GM12878 (cell line): Measurements from ENCODE around the gene RSPH1. TPM values are rescaled to one million over a fixed set of nuclear protein-coding genes. Genes with fewer than 3 reads are reported as not detected.
A peak's percentile ranks its signal among the peaks of the same experiment; 100 is the strongest.

Experiments used
- BACH1 ChIP-seq: fragments of 450-650 bp; IDR thresholded peaks from 2 replicates; pipeline ENCODE4 v1.6.1; 2017; ENCODE audit warnings: mild to moderate bottlenecking, borderline replicate concordance
- CUX1 ChIP-seq: IDR thresholded peaks from 2 replicates; pipeline ENCODE4 v1.6.1; 2012; ENCODE audit warnings: improper control_type of control experiment, low read depth, low read length; ENCODE audit not compliant: insufficient replicate concordance
- IKZF1 ChIP-seq: fragments of 450-650 bp; conservative IDR thresholded peaks from 2 replicates; pipeline ENCODE4 v1.6.1; 2017; ENCODE audit warnings: antibody characterized with exemption, mild to moderate bottlenecking
- LARP7 ChIP-seq: fragments of 450-650 bp; IDR thresholded peaks from 2 replicates; pipeline ENCODE4 v1.6.1; 2017; ENCODE audit warnings: mild to moderate bottlenecking
- MEF2A ChIP-seq: IDR thresholded peaks from 2 replicates; pipeline ENCODE4 v1.6.1; 2011; ENCODE audit warnings: low read depth, mild to moderate bottlenecking, low read length, moderate library complexity; ENCODE audit not compliant: insufficient read depth
- MLLT1 ChIP-seq: fragments of 450-650 bp; IDR thresholded peaks from 2 replicates; pipeline ENCODE4 v1.6.1; 2016; ENCODE audit warnings: mild to moderate bottlenecking
- PAX8 ChIP-seq: fragments of 450-650 bp; IDR thresholded peaks from 2 replicates; pipeline ENCODE4 v1.6.1; 2017; ENCODE audit warnings: mild to moderate bottlenecking, moderate library complexity
- PBX3 ChIP-seq: IDR thresholded peaks from 2 replicates; pipeline ENCODE4 v1.6.1; 2011; ENCODE audit warnings: mild to moderate bottlenecking, low read depth, low read length, moderate library complexity; ENCODE audit not compliant: insufficient replicate concordance
- PKNOX1 ChIP-seq: fragments of 450-650 bp; IDR thresholded peaks from 2 replicates; pipeline ENCODE4 v1.6.1; 2016; ENCODE audit warnings: mild to moderate bottlenecking
- SMAD5 ChIP-seq: IDR thresholded peaks from 2 replicates; pipeline ENCODE4 v1.6.1; 2016; ENCODE audit warnings: antibody characterized with exemption, low read depth
- STAT3 ChIP-seq: IDR thresholded peaks from 2 replicates; pipeline ENCODE4 v1.6.1; 2011; ENCODE audit warnings: low read depth, low read length, improper control_type of control experiment
- TCF3 ChIP-seq: IDR thresholded peaks from 2 replicates; pipeline ENCODE4 v1.6.1; 2012; ENCODE audit warnings: low read depth, mild to moderate bottlenecking, low read length, borderline replicate concordance; ENCODE audit not compliant: insufficient read depth
- WRNIP1 ChIP-seq: IDR thresholded peaks from 2 replicates; pipeline ENCODE4 v1.6.1; 2011; ENCODE audit warnings: low read depth, low read length, improper control_type of control experiment, borderline replicate concordance
- YBX1 ChIP-seq: fragments of 450-650 bp; IDR thresholded peaks from 2 replicates; pipeline ENCODE4 v1.6.1; 2016; ENCODE audit warnings: antibody characterized with exemption
- ZBTB11 ChIP-seq: fragments of 450-650 bp; formaldehyde crosslinking; IDR thresholded peaks from 2 replicates; pipeline ENCODE4 v1.5.0; 2022; ENCODE audit warnings: mild to moderate bottlenecking, missing genetic modification characterization
- ZZZ3 ChIP-seq: IDR thresholded peaks from 2 replicates; pipeline ENCODE4 v1.6.1; 2011; ENCODE audit warnings: low read depth; ENCODE audit not compliant: control insufficient read depth, insufficient read length
- polyA plus RNA-seq, 11 experiments: library from polyadenylated mRNA; depleted of rRNA in 4 of 11; unstranded in 6 of 11; stranded (reverse) in 5 of 11; fragments of >200 nt; fragmentation: Nextera tagmentation in 4 of 11; fragmentation: Illumina TruSeq in 1 of 11; extraction: Ambion mirVana in 4 of 11; extraction: Trizol in 1 of 11; gene quantifications; 1 replicate in 1 of 11; 2 replicates in 10 of 11; pipeline versions ENCODE4 v1.2.1 to v1.2.3, GENCODE V29; 2011 to 2016; ENCODE audit warnings: inconsistent platforms in 2 of 11, missing spikeins in 2 of 11, low read depth in 1 of 11
- total RNA-seq, 4 experiments: library from RNA; depleted of rRNA in 3 of 4; stranded (reverse); fragments of >200 nt in 3 of 4; fragmentation: Illumina TruSeq in 1 of 4; extraction: Trizol in 1 of 4; gene quantifications; 2 replicates each; pipeline versions ENCODE4 v1.2.1 to v1.2.3, GENCODE V29; 2013 to 2021

RSPH1 gene
- total and polyA plus RNA-seq, 10 of the 15 experiments (the other 5 are each of a cell fraction or from before 2014, with no cell fraction given), result 0.11 to 1.4 (median 0.38) TPM

- TF ChIP-seq CUX1 (peak; percentile 68), PKNOX1 (peak; percentile 9; the same call in 1 of the 2 replicates), PAX8 (no peak), IKZF1 (peak; percentile 80), MLLT1 (peak; percentile 89), YBX1 (no peak), TCF3 (no peak), WRNIP1 (no peak), MEF2A (no peak), ZBTB11 (CRISPR knock-in tag) (no peak), PBX3 (no peak), STAT3 (no peak), SMAD5 (no peak; the same call in 1 of the 2 replicates), BACH1 (no peak; the same call in 1 of the 2 replicates), ZZZ3 (no peak), LARP7 (no peak)
Measured at GRCh38 chr21:42423197-42423675, 72.8 kb downstream of the RSPH1 start (continued).
